HPDE6-E6E7 (cell line): ENCODE results near the gene TEDC1.

Experiments used
- DNase-seq: peaks from one replicate; pipeline ENCODE4 v3.0.0; 2011; ENCODE audit warnings: missing footprints; ENCODE audit errors: extremely low spot score

TEDC1 gene

GRCh38 chr14:105490572-105491365, at the start of gene TEDC1:
TSS of gene TEDC1 (plus strand) at chr14:105491246. CDS start at chr14:105491376, 130 bp downstream.
- DNase-seq = peak; percentile 96

DNA sequence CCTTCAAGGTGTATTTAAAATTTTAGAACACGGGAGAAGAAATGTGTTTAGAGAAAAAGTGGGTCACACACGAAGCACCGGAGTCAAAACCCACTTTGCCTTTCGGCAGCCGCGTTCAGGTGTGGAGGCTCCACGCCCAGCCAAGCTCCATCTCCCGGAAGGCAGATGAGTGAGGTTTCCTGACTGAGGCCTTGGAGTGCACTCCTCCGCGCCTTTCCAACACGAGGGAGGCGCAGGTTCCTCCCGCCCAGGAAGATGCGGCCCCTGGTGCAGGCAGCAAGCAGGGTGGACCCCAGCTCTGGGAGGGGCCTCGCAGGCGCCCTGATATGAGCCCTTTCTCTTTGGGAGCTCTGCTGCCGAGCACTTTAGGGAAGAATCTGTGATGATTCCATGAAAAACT, 48.9 kb upstream of the TEDC1 start:
- DNase-seq = no peak

- DNase-seq = no peak
These were observed 48.2 kb upstream of the TEDC1 start for GRCh38 chr14:105442834-105443233.

DNA sequence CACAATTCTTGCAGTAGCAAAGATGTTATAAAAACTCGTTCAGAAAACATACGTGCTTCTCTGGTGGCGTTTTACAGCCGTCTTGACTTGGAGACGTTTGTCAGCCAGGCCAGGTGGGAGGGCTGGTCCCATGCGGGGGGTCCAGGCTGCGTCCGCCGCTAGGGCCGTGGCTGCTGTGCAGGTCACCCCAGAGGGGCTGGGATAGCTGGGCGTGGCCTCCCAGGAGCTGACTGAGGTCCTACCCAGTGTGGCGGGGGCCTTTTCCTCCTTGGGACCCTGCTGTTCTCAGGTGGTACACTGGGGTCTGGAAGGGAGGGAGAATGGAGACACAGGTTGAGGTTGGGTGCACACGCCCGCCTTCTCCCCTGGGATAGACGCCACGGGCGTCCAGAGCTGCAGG, 46.2 kb upstream of the TEDC1 start:
- DNase-seq = no peak

DNA sequence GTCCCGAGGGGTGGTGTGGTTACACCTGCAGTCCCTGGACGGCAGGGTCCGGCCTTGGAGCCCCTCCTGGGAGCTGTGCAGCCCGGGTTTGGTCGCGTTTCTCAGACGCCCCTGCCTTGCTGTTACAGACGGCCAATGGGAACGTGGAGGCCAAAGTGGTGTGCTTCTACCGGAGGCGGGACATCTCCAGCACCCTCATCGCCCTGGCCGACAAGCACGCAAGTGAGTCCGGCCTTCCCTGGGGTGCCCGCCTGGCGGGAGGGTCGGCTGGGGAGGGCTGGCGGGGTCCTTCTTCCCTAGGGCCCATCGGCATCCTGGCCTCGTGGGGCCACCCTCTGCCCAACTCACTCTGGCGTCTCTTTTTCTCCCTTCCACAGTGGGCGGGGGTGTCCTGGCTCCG, 45.8 kb upstream of the TEDC1 start:
- DNase-seq = no peak

DNA sequence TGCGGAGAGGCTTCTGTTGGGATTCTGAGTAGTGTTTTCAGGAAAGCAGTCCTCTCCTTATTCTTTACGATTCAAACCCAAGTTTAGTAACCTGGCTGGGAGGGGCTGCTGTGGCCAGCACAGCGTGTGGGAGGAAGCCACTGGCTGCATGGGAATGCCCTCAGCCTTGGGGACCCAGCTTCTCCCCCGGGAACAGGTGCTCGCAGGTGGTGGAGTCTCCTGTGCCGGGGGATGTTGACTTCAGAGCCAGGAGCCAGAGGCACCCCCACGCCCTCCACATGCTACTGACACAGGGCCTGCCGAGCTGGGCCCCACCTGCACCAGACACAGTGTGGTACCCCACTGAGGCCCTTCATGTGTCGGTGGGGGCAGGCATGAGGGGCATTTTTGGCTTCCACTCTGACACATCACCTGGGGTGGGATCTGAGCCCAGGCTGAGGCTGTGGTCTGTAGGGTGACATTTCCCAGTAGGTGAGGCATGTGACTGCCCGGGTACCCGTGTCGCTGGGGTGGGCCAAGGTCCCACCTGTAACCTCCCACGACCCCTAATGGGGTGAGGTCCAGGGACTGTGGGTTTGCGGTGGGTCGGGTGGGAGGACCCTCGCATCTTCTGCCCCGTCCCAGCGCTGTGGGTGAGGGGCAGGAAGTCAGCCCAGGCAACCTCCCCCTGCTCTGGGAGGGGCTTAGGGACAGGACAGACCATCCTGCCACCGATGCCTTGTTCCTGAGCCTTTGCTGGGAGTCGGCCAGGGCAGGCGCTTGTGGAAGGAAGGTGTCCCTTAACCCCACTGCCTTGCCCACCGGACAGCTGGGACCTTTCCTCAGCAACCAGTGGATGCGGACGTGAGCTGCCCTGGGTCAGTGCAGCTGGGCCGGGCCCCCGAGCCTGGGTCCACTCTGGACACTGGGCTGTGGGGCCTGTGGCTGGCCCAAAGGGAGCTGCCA, 44.9 kb upstream of the TEDC1 start:
- DNase-seq = no peak

- DNase-seq = no peak
These were observed 44.1 kb upstream of the TEDC1 start for GRCh38 chr14:105446971-105447370.

DNA sequence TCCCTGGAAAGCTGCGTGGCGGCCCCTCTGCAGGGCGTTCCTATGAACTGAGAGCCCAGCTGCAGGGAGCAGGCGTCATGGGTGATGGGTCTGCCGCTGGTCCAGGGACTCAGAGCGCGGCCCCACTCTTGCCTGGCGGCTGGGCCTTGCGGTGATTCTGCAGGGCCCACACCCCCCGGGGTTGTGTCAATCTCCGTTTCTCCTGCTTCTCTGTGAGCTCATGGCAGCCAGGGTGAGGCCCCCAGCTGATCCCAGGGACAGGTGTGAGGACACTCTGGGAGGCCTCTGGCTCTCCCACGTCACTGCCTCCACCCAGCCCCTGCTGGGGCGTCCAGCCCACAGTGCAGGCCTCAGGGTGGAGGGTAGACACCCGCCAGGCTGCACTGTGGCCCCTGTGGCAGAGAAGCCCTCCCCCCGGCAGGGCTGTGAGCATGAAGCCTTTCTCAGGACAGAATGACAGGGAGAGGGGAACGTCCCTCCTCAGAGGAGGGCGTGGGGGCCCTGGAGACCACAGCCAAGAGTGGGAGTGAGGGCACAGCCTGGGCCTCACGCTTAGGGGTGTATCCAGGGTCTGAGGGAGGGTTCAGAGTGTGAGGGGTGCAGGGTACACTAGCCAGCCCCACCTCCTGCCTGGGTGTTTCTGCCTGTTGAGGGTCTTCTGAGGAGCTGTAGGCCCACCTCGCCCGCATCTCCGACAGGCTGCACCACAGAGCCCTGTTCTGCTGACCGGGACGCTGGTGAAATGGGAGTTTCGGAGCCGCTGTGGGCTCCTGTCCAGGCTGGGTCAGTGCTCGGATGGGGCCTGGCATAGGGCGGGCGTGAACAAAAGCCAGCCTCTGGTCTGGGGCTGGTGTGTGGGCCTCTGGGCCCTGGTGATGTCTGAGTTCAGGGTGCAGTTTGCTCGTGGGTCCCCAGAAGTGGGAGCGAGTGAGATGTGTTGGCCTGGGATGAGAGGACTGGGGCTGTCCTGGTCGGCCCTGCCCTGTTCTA, 43.1 kb upstream of the TEDC1 start:
- no peak for DNase-seq

GRCh38 chr14:105448706-105449111, 42.3 kb upstream of the TEDC1 start:
- peak; percentile 45 for DNase-seq

- no peak for DNase-seq
These were observed 41.5 kb upstream of the TEDC1 start for GRCh38 chr14:105449276-105450122.

GRCh38 chr14:105450123-105450505, 40.9 kb upstream of the TEDC1 start:
- no peak for DNase-seq

DNA sequence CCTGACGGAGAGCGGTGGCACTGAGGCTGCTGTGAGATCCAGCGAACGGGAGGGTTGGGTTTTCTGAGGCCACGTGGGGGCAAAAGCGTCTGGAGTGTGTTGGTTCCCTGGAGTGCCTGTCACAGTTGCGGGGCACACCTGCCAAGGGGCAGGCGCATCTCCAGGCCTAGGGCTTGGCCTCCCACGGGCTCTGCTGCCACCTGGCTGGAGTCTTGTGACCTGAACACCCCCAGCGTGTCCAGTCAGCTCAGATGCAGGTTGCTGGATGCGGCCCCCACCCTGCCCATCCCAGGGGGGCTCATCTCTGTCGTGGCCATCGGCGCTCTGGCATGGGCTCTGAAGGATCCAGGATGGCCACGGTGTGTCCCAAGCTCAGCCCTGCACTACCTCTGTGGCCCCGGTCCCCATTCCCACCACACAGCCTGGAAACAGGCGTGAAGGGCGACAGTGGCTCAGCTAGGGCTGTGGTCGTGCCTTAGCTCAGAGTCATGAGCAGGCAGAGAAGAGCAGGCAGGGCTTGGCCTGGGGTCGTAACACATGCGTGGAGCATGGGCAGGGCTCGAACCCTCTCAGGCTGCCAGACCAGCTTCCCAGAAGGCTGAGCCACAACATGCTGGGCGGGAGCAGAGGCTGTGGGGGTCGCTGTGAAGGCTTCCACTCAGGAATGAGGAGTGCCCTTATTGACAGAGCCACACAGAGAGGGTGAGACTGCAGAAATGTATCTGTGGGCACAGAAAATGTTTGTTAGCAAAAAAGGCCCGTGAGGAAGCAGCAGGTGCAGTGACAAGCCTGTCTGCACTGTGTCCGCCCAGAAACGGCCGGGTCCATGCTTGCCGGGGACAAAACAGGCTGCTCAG, 40.0 kb upstream of the TEDC1 start:
- no peak for DNase-seq

GRCh38 chr14:105452963-105453362, 38.1 kb upstream of the TEDC1 start:
- no peak for DNase-seq

- DNase-seq = no peak
These were observed 37.2 kb upstream of the TEDC1 start for GRCh38 chr14:105453847-105454246.

DNA sequence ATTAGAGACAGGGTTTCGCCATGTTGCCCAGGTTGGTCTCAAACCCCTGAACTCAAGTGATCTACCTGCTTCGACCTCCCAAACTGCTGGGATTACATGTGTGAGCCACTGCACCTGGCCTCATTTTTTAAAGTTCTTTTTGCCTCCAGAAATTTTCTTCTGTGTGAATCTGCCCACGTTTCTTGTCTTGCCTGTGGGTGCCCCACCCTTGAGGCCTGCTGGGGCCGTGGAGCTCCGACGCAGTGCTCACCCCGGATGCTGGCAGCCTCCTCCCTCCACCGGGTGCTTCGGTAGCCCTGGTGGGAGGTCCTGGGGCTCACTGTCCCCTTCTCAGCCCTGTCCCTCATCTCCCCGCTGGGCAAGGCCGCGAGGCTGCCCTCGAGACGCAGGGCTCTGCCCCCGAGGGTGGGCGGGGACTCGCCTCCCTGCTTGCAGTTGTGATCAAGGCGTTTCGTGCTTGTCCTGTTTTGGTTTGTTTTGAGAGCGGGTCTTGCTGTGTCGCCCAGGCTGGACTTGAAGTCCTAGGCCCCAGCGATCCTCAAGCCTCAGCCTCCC, 35.9 kb upstream of the TEDC1 start:
- no peak for DNase-seq

GRCh38 chr14:105455766-105456660, 35.0 kb upstream of the TEDC1 start:
- DNase-seq = no peak

- no peak for DNase-seq
These were observed 34.1 kb upstream of the TEDC1 start for GRCh38 chr14:105456736-105457617.
